Activated B cell treated with CpG ODN at 0.5 μM for 24 hours (primary cell): ENCODE results near the gene RCC2. TPM values are rescaled to one million over a fixed set of nuclear protein-coding genes. Genes with fewer than 3 reads are reported as not detected.

Experiments
- ATAC-seq: fragments of 200-7000 bp; cut with Tn5 transposase; one replicate; pipeline ENCODE4 v1.10.0; 2021; ENCODE audit warnings: low read depth, mild to moderate bottlenecking, moderate library complexity
- CTCF ChIA-PET: fragments of 350-600 bp; sonication (Branson Sonifier 250); formaldehyde crosslinking; loops from one replicate; lab custom pipeline; 2021; ENCODE audit warnings: antibody characterized with exemption; lab: Charles Lee
- POLR2A ChIA-PET: fragments of 350-600 bp; sonication (Branson Sonifier 250); formaldehyde crosslinking; loops from one replicate; lab custom pipeline; 2021; ENCODE audit warnings: antibody characterized with exemption; lab: Charles Lee
- DNase-seq: peaks from one replicate; pipeline ENCODE4 v3.0.0; 2022
- H3K27ac Mint-ChIP-seq: one replicate; pipeline ENCODE4 v1.8.0; 2020; ENCODE audit warnings: mixed read lengths
- H3K27me3 Mint-ChIP-seq: one replicate; pipeline ENCODE4 v1.8.0; 2021; ENCODE audit warnings: mixed read lengths
- H3K36me3 Mint-ChIP-seq: one replicate; pipeline ENCODE4 v1.8.0; 2021; ENCODE audit warnings: low read depth, mixed read lengths
- H3K4me1 Mint-ChIP-seq: one replicate; pipeline ENCODE4 v1.8.0; 2021; ENCODE audit warnings: mixed read lengths
- H3K4me3 Mint-ChIP-seq: one replicate; pipeline ENCODE4 v1.8.0; 2020; ENCODE audit warnings: mild to moderate bottlenecking, mixed read lengths
- H3K9me3 Mint-ChIP-seq: one replicate; pipeline ENCODE4 v1.8.0; 2020; ENCODE audit warnings: mixed read lengths
- CTCF ChIP-seq: fragments of 200-600 bp; IDR thresholded peaks from one replicate; pipeline ENCODE4 v1.8.0; 2022; ENCODE audit warnings: antibody characterized with exemption, mild to moderate bottlenecking
- intact Hi-C: fragments of 100-400 bp; cut with micrococcal nuclease; formaldehyde crosslinking; loops from one replicate; pipeline ENCODE4 v1.15.1; 2024
- total RNA-seq: library from RNA; stranded (reverse); gene quantifications from 2 replicates; pipeline ENCODE4 v1.2.3, GENCODE V29; 2022

The RCC2 gene
- total RNA-seq, 1 donor from 2014 or later, result 85.1 TPM

GRCh38 chr1:17466359-17466758, 26.9 kb upstream of the RCC2 start:
- H3K27me3 Mint-ChIP-seq, result peaks cover 2% of the 10 kb centered on the region
- ChIA-PET POLR2A (no interaction called here), CTCF (no interaction called here)

GRCh38 chr1:17465228-17465627, 25.8 kb upstream of the RCC2 start:
- TF ChIP-seq CTCF, result no peak
- Mint-ChIP-seq H3K4me1 (no peaks in the 10 kb centered on the region), H3K27ac (no peak overlapping the region), H3K27me3 (peaks cover 2% of the 10 kb centered on the region), H3K36me3 (no peaks in the 10 kb centered on the region), H3K4me3 (no peak overlapping the region), H3K9me3 (no peaks in the 10 kb centered on the region)
- POLR2A ChIA-PET, result no interaction called here
- DNase-seq (no peak), ATAC-seq (no peak)
- CTCF ChIA-PET, result no interaction called here
- intact Hi-C loops, result no loop called here

More at GRCh38 chr1:17466359-17466758, 26.9 kb upstream of the RCC2 start:
- no peaks in the 10 kb centered on the region for H3K36me3 Mint-ChIP-seq
- no peaks in the 10 kb centered on the region for H3K9me3 Mint-ChIP-seq
- DNase-seq (no peak), ATAC-seq (no peak)
- TF ChIP-seq CTCF, result no peak
- no peak overlapping the region for H3K4me3 Mint-ChIP-seq
- intact Hi-C loops, result no loop called here
- H3K27ac Mint-ChIP-seq, result no peak overlapping the region
- H3K4me1 Mint-ChIP-seq, result no peaks in the 10 kb centered on the region

- Mint-ChIP-seq H3K36me3 (no peaks in the 10 kb centered on the region), H3K27me3 (peaks cover 2% of the 10 kb centered on the region), H3K27ac (no peak overlapping the region), H3K9me3 (no peaks in the 10 kb centered on the region), H3K4me1 (no peaks in the 10 kb centered on the region), H3K4me3 (no peak overlapping the region)
- no peak for ATAC-seq
- DNase-seq, result no peak
- POLR2A ChIA-PET, result interaction anchor here (0.7 kb wide), 1 partner anchor 65 kb away, joined by 6 read pairs; no protein-coding TSS in a partner anchor
- intact Hi-C loops, result no loop called here
- TF ChIP-seq CTCF, result no peak
- CTCF ChIA-PET, result no interaction called here
These were observed 24.5 kb upstream of the RCC2 start for GRCh38 chr1:17463991-17464390.

- TF ChIP-seq CTCF, result no peak
- H3K9me3 Mint-ChIP-seq, result no peaks in the 10 kb centered on the region
- H3K4me1 Mint-ChIP-seq, result no peaks in the 10 kb centered on the region
- no peak overlapping the region for H3K27ac Mint-ChIP-seq
- H3K4me3 Mint-ChIP-seq, result no peak overlapping the region
- DNase-seq (no peak), ATAC-seq (no peak)
- intact Hi-C loops, result no loop called here
- H3K36me3 Mint-ChIP-seq, result no peaks in the 10 kb centered on the region
- POLR2A ChIA-PET, result no interaction called here
- CTCF ChIA-PET, result no interaction called here
- H3K27me3 Mint-ChIP-seq, result peaks cover 2% of the 10 kb centered on the region
These were observed 23.2 kb upstream of the RCC2 start for GRCh38 chr1:17462669-17463068.

- no peak for TF ChIP-seq CTCF
- POLR2A ChIA-PET, result no interaction called here
- ATAC-seq (no peak), DNase-seq (no peak)
- no peaks in the 10 kb centered on the region for H3K4me1 Mint-ChIP-seq
- intact Hi-C loops, result no loop called here
- no peak overlapping the region for H3K27ac Mint-ChIP-seq
- no peaks in the 10 kb centered on the region for H3K36me3 Mint-ChIP-seq
- H3K27me3 Mint-ChIP-seq, result peaks cover 2% of the 10 kb centered on the region
- CTCF ChIA-PET, result no interaction called here
- H3K4me3 Mint-ChIP-seq, result no peak overlapping the region
- no peaks in the 10 kb centered on the region for H3K9me3 Mint-ChIP-seq
These were observed 20.7 kb upstream of the RCC2 start for GRCh38 chr1:17460219-17460618.
